GM23248 (cell line): ENCODE measurements around the gene PJA2.

Experiments
- EZH2 ChIP-seq: fragments of 200-600 bp; sonication (generic); IDR thresholded peaks from 2 replicates; pipeline ENCODE4 v1.6.1; 2018; ENCODE audit warnings: antibody characterized with exemption, mild to moderate bottlenecking; ENCODE audit not compliant: insufficient read depth, poor library complexity, severe bottlenecking
- EZH2phosphoT487 ChIP-seq: fragments of 200-600 bp; sonication (generic); IDR thresholded peaks from 2 replicates; pipeline ENCODE4 v1.6.1; 2018; ENCODE audit warnings: antibody characterized with exemption, moderate library complexity, mild to moderate bottlenecking, low read depth; ENCODE audit not compliant: insufficient read depth

- TF ChIP-seq EZH2 (no peak), EZH2phosphoT487 (no peak)
Observed at GRCh38 chr5:109315245-109315644, 94.5 kb downstream of the PJA2 start.
